A673 (cell line): ENCODE data around the gene SCARB2. TPM values are rescaled to one million over a fixed set of nuclear protein-coding genes. Genes with fewer than 3 reads are reported as not detected.
A peak's percentile ranks its signal among the peaks of the same experiment; 100 is the strongest.

Experiments used
- BruUV-seq: library from RNA; stranded (reverse); fragments of 400-500 nt; replicated peaks from 2 replicates; lab custom pipeline; 2021; lab: Mats Ljungman, UMichigan
- CTCF ChIA-PET: fragments of 300-600 bp; sonication (Branson Sonifier 250); formaldehyde crosslinking; loops from one replicate; lab custom pipeline; 2022; ENCODE audit warnings: antibody characterized with exemption; lab: Charles Lee
- POLR2A ChIA-PET: fragments of 300-600 bp; sonication (Branson Sonifier 250); formaldehyde crosslinking; loops from one replicate; lab custom pipeline; 2022; ENCODE audit warnings: antibody characterized with exemption; ENCODE audit not compliant: low non-redundant PET; lab: Charles Lee
- DNase-seq: peaks from one replicate; pipeline ENCODE4 v3.0.0-alpha.2; 2015; ENCODE audit warnings: low spot score
- H3K27ac ChIP-seq: fragments of 200-600 bp; sonication (generic); 2 replicates; pipeline ENCODE4 v1.5.1; 2016; ENCODE audit warnings: mixed run types, low read depth, mild to moderate bottlenecking, mixed read lengths, antibody characterized with exemption, low read length; ENCODE audit not compliant: poor library complexity, severe bottlenecking
- H3K27me3 ChIP-seq: fragments of 200-600 bp; sonication (generic); replicated peaks from 2 replicates; pipeline ENCODE4 v1.6.1; 2017; ENCODE audit warnings: mixed run types, low read depth, mild to moderate bottlenecking, mixed read lengths, antibody characterized with exemption, low read length; ENCODE audit not compliant: insufficient read depth, poor library complexity
- H3K36me3 ChIP-seq: fragments of 200-600 bp; sonication (generic); 2 replicates; pipeline ENCODE4 v1.6.1; 2016; ENCODE audit warnings: mixed run types, mild to moderate bottlenecking, mixed read lengths, antibody characterized with exemption, low read length; ENCODE audit not compliant: insufficient read depth, poor library complexity, severe bottlenecking
- H3K4me1 ChIP-seq: fragments of 200-600 bp; sonication (generic); 2 replicates; pipeline ENCODE4 v1.6.1; 2017; ENCODE audit warnings: mixed run types, mild to moderate bottlenecking, mixed read lengths, antibody characterized with exemption, low read length; ENCODE audit not compliant: insufficient read depth, poor library complexity, severe bottlenecking
- H3K4me3 ChIP-seq: fragments of 200-600 bp; sonication (generic); 2 replicates; pipeline ENCODE4 v1.5.1; 2016; ENCODE audit warnings: low read depth, mixed run types, mild to moderate bottlenecking, mixed read lengths, low read length; ENCODE audit not compliant: poor library complexity, severe bottlenecking
- H3K9me3 ChIP-seq: fragments of 200-600 bp; sonication (generic); 2 replicates; pipeline ENCODE4 v1.6.1; 2016; ENCODE audit warnings: mixed run types, low read depth, mild to moderate bottlenecking, mixed read lengths, antibody characterized with exemption, low read length; ENCODE audit not compliant: poor library complexity, severe bottlenecking
- CTCF ChIP-seq: fragments of 300-800, 200-600 bp; sonication (generic); conservative IDR thresholded peaks from 2 replicates; pipeline ENCODE4 v1.5.1; 2017; ENCODE audit warnings: low read depth, mild to moderate bottlenecking, antibody characterized with exemption, low read length, moderate library complexity, mixed read lengths
- EZH2 ChIP-seq: fragments of 200-600 bp; sonication (generic); IDR thresholded peaks from 2 replicates; pipeline ENCODE4 v1.6.1; 2017; ENCODE audit warnings: borderline replicate concordance, low read depth, mild to moderate bottlenecking, mixed read lengths, antibody characterized with exemption, low read length; ENCODE audit not compliant: poor library complexity, severe bottlenecking
- intact Hi-C: fragments of 100-400 bp; cut with micrococcal nuclease; formaldehyde crosslinking; loops from one replicate; pipeline ENCODE4 v1.10.0; 2022; ENCODE audit not compliant: unreplicated experiment
- total RNA-seq: library from RNA; stranded (reverse); gene quantifications from 2 replicates; pipeline ENCODE4 v1.2.3, GENCODE V29; 2021

Gene SCARB2
- total RNA-seq, 1 experiment from 2014 or later, result 27.9 TPM

- Histone ChIP-seq H3K4me3 (peak within 1 kb of the TSS; percentile 85), H3K27me3 (no peaks in the 10 kb centered on the region), H3K9me3 (no peaks in the 10 kb centered on the region), H3K27ac (peak within 1 kb of the TSS; percentile 99), H3K4me1 (peaks cover 7% of the 10 kb centered on the region), H3K36me3 (peaks cover 8% of the 10 kb centered on the region)
- TF ChIP-seq EZH2, result no peak
- ChIA-PET POLR2A (no interaction called here), CTCF (no interaction called here)
- BruUV-seq, result no TSS peak
- intact Hi-C loops, result loop anchor here (5.0 kb wide), 1 partner anchor 156 kb away; the partner anchor contains the start of gene SDAD1
- DNase-seq, result peak; percentile 93
These were observed 65.3 kb downstream of the SCARB2 start, which contains the start of gene NUP54 for GRCh38 chr4:76148142-76148865. Gene NUP54 (minus strand): TSS chr4:76148397. CDS start chr4:76148374, 23 bp downstream.

GRCh38 chr4:76147454-76148141, 66.0 kb downstream of the SCARB2 start:
- POLR2A ChIA-PET, result no interaction called here
- intact Hi-C loops, result loop anchor here (5.0 kb wide), 1 partner anchor 155 kb away; the partner anchor contains the start of gene SDAD1
- DNase-seq, result peak; percentile 94

GRCh38 chr4:76144546-76144945, 69.1 kb downstream of the SCARB2 start:
- no TSS peak for BruUV-seq
- H3K27me3 ChIP-seq, result no peaks in the 10 kb centered on the region
- DNase-seq, result no peak
- POLR2A ChIA-PET, result no interaction called here
- intact Hi-C loops, result no loop called here
- no peaks in the 10 kb centered on the region for H3K9me3 ChIP-seq
- CTCF ChIA-PET, result no interaction called here
- H3K36me3 ChIP-seq, result peaks cover 21% of the 10 kb centered on the region
- H3K27ac ChIP-seq, result no peak overlapping the region
- no peak overlapping the region for H3K4me3 ChIP-seq
- TF ChIP-seq CTCF (no peak), EZH2 (no peak)
- H3K4me1 ChIP-seq, result peaks cover 6% of the 10 kb centered on the region

More at GRCh38 chr4:76147454-76148141, 66.0 kb downstream of the SCARB2 start:
- Histone ChIP-seq H3K9me3 (no peaks in the 10 kb centered on the region), H3K4me3 (peak overlapping the region; percentile 85), H3K27me3 (no peaks in the 10 kb centered on the region), H3K4me1 (peaks cover 7% of the 10 kb centered on the region), H3K36me3 (peaks cover 12% of the 10 kb centered on the region), H3K27ac (peak overlapping the region; percentile 99)
- CTCF ChIA-PET, result no interaction called here
- TF ChIP-seq EZH2 (no peak), CTCF (no peak)
- BruUV-seq, result no TSS peak
